ENCODE data around the gene AP3B1. TPM values are rescaled to one million over a fixed set of nuclear protein-coding genes. Genes with fewer than 3 reads are reported as not detected.

The AP3B1 gene
- total RNA-seq, 1 donor from 2014 or later: 46.6 TPM

DNA sequence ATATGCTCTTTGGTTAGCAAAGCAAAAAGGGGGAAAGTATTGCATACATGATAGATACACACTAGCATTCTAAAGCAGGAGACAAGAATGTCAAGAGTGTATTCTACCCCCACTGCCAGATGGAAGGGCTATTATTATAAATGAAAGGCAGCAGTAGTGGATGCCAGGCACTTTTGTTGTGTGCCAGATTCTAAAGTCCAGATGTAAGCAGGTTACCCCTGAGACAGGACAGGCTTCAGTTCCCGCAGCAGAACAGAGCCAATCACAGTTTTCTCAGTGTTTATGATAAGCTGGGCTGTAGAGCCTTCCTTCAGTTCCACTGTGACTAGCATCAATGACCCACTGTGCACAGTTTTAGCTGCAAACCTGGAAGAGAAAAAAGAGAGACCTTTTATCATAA lies 291.8 kb downstream of the AP3B1 start:
- Mint-ChIP-seq H3K27ac (ENCODE audit: unreplicated experiment) (no peak overlapping the region), H3K4me1 (peaks cover 44% of the 10 kb centered on the region), H3K36me3 (ENCODE audit: low read depth) (peaks cover 7% of the 10 kb centered on the region), H3K4me3 (no peak overlapping the region), H3K9me3 (no peaks in the 10 kb centered on the region), H3K27me3 (ENCODE audit: low read depth) (peaks cover 14% of the 10 kb centered on the region)
- DNase-seq (ENCODE audit: low read depth, low spot score): no peak
- TF ChIP-seq, protein P1, sequence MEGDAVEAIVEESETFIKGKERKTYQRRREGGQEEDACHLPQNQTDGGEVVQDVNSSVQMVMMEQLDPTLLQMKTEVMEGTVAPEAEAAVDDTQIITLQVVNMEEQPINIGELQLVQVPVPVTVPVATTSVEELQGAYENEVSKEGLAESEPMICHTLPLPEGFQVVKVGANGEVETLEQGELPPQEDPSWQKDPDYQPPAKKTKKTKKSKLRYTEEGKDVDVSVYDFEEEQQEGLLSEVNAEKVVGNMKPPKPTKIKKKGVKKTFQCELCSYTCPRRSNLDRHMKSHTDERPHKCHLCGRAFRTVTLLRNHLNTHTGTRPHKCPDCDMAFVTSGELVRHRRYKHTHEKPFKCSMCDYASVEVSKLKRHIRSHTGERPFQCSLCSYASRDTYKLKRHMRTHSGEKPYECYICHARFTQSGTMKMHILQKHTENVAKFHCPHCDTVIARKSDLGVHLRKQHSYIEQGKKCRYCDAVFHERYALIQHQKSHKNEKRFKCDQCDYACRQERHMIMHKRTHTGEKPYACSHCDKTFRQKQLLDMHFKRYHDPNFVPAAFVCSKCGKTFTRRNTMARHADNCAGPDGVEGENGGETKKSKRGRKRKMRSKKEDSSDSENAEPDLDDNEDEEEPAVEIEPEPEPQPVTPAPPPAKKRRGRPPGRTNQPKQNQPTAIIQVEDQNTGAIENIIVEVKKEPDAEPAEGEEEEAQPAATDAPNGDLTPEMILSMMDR (conservative IDR thresholded peaks at IDR 0.05): no peak

GRCh38 chr5:78001197-78001596 lies 293.3 kb downstream of the AP3B1 start:
- no peak overlapping the region for H3K4me3 Mint-ChIP-seq
- TF ChIP-seq, protein P1 (conservative IDR thresholded peaks at IDR 0.05): no peak
- DNase-seq (ENCODE audit: low read depth, low spot score): no peak
- no peak overlapping the region for H3K27ac Mint-ChIP-seq (ENCODE audit: unreplicated experiment)
- peaks cover 14% of the 10 kb centered on the region for H3K36me3 Mint-ChIP-seq (ENCODE audit: low read depth)
- H3K9me3 Mint-ChIP-seq: no peaks in the 10 kb centered on the region
- H3K4me1 Mint-ChIP-seq: peaks cover 39% of the 10 kb centered on the region
- peaks cover 11% of the 10 kb centered on the region for H3K27me3 Mint-ChIP-seq (ENCODE audit: low read depth)

DNA sequence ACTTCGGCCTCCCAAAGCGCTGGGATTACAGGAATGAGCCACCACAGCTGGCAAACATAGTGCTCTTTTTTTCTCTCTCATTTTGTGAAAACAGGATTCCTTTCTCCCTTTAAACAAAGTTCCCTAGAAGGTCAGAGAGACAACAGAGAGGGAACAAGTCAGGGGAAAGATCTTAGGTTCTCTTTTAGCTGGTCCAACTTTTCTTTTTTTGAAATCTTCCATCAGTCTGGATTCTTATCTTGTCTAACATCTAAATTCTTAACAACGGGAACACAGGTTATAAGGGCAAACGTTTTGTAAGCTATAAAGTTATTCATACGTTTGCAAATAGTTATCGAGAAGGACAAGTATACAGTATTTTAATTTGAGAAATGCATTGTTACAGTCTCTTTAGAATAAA lies 294.3 kb downstream of the AP3B1 start:
- DNase-seq (ENCODE audit: low read depth, low spot score): no peak
- H3K4me3 Mint-ChIP-seq: no peak overlapping the region
- H3K27me3 Mint-ChIP-seq (ENCODE audit: low read depth): peaks cover 7% of the 10 kb centered on the region
- no peaks in the 10 kb centered on the region for H3K9me3 Mint-ChIP-seq
- peaks cover 34% of the 10 kb centered on the region for H3K4me1 Mint-ChIP-seq
- TF ChIP-seq, protein P1 (conservative IDR thresholded peaks at IDR 0.05): no peak
- no peak overlapping the region for H3K27ac Mint-ChIP-seq (ENCODE audit: unreplicated experiment)
- H3K36me3 Mint-ChIP-seq (ENCODE audit: low read depth): peaks cover 17% of the 10 kb centered on the region

DNA sequence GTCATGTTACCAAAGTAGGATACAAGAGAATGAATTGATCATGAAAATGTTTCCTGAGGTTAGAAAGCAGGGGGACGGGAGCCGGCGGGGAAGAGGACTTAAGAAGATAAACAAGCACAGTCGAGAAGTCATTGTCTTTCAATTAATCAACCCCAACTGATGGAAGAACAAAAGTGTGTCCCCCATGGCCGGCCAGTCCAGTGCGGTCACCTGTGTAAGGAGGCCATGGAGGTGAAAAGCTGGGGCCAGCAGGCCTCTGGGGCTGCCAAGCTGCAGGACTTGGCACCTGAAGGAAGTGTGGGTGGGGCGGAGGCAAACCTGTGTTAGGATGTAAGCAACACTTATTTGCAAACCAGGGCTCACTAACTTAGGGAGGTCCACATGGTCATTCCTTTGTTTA lies 295.1 kb downstream of the AP3B1 start:
- peaks cover 17% of the 10 kb centered on the region for H3K36me3 Mint-ChIP-seq (ENCODE audit: low read depth)
- H3K4me3 Mint-ChIP-seq: no peak overlapping the region
- no peak for DNase-seq (ENCODE audit: low read depth, low spot score)
- TF ChIP-seq, protein P1 (conservative IDR thresholded peaks at IDR 0.05): no peak
- peaks cover 12% of the 10 kb centered on the region for H3K27me3 Mint-ChIP-seq (ENCODE audit: low read depth)
- H3K27ac Mint-ChIP-seq (ENCODE audit: unreplicated experiment): no peak overlapping the region
- peaks cover 35% of the 10 kb centered on the region for H3K4me1 Mint-ChIP-seq
- H3K9me3 Mint-ChIP-seq: no peaks in the 10 kb centered on the region

DNA sequence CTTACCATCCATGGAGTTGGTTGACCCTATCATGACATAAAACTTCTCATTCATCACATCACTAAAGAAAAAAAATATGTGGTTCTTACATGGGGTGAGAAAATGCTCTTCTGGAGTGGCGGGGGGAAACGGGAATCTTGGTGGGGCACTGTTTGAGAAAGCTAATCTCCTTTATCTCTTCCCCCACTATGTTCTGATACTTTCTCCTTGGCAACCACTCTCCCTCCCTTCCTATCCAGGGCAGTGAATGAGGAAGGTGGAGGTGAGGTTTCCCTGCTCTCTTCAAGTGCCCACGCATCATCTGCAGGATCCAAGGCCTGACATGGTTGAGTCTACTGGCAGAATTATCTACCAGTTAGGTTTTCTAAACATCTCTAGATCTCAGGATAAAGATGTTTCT lies 297.6 kb downstream of the AP3B1 start:
- H3K27ac Mint-ChIP-seq (ENCODE audit: unreplicated experiment): no peak overlapping the region

More for the DNA sequence above, 297.6 kb downstream of the AP3B1 start:
- no peak for DNase-seq (ENCODE audit: low read depth, low spot score)
- Mint-ChIP-seq H3K4me1 (peaks cover 36% of the 10 kb centered on the region), H3K27me3 (ENCODE audit: low read depth) (peaks cover 13% of the 10 kb centered on the region), H3K4me3 (no peak overlapping the region), H3K36me3 (ENCODE audit: low read depth) (peaks cover 17% of the 10 kb centered on the region), H3K9me3 (no peaks in the 10 kb centered on the region)
- TF ChIP-seq, protein P1 (conservative IDR thresholded peaks at IDR 0.05): no peak

Data from neural crest cell (in vitro differentiated cells).